ENCODE measurements around the gene TUBGCP3.

TUBGCP3 gene

DNA sequence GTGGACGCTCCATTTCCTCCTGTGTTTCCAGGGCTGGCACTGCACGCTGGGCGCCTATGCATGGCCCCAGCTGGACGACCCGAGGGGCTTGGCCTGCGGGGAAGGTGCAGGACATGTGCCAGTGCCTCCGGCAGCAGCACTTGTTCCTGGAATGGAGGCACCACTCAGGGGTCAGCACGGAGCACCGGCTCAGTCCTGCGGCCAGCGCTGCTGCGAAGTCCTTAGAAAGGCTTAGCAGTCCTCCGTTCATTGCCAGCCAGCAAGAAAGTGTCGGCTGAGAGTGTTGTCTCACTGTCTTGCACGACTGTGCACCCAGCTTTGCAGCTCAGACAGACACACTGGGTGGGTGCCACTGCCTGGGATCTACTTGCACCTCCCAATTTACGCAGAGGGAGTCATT, 36.1 kb upstream of the TUBGCP3 start:
- TF ChIP-seq, protein P1, sequence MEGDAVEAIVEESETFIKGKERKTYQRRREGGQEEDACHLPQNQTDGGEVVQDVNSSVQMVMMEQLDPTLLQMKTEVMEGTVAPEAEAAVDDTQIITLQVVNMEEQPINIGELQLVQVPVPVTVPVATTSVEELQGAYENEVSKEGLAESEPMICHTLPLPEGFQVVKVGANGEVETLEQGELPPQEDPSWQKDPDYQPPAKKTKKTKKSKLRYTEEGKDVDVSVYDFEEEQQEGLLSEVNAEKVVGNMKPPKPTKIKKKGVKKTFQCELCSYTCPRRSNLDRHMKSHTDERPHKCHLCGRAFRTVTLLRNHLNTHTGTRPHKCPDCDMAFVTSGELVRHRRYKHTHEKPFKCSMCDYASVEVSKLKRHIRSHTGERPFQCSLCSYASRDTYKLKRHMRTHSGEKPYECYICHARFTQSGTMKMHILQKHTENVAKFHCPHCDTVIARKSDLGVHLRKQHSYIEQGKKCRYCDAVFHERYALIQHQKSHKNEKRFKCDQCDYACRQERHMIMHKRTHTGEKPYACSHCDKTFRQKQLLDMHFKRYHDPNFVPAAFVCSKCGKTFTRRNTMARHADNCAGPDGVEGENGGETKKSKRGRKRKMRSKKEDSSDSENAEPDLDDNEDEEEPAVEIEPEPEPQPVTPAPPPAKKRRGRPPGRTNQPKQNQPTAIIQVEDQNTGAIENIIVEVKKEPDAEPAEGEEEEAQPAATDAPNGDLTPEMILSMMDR (IDR thresholded peaks at IDR 0.05; ENCODE audit: low read depth, low read length) = no peak
- no peak for DNase-seq (ENCODE audit: low read depth in 2 of 2)
- H3K4me3 ChIP-seq (replicated peaks in 1 of 2; ENCODE audit: low read depth in 2 of 2, low read length in 2 of 2) = no peak overlapping the region

DNA sequence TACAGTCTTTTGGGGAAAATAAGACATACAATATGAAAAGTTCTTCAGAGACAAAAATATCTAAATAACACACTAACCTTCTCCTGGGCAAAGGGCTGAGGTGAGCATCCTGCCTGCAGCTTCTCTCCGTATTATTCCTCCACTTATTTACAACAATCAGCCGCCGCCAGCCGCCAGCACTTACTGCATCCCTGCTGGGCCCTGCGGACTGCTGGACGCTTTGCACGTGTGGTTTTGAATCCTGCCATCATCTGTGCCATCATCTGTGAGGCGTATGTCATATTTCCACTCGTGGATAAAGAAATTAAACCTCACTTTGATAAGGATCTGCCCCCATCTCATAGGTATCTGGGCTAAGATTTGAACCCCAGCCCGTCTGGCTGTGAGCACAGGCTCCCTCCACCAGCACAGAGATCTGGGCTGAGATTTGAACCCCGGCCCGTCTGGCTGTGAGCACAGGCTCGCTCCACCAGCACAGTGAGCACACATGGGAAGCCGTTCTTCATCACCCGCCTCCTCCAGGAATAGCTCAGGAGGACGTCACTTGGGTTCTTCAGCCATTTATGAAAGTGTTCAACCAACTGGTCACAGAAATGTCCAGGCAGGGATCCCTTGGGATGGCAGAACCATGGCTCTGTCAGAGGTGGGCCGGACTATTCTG, 35.2 kb upstream of the TUBGCP3 start:
- H3K4me3 ChIP-seq (replicated peaks in 1 of 2; ENCODE audit: low read depth in 2 of 2, low read length in 2 of 2) = no peak overlapping the region
- DNase-seq (ENCODE audit: low read depth in 2 of 2) = no peak
- TF ChIP-seq, protein P1 (IDR thresholded peaks at IDR 0.05; ENCODE audit: low read depth, low read length) = no peak

DNA sequence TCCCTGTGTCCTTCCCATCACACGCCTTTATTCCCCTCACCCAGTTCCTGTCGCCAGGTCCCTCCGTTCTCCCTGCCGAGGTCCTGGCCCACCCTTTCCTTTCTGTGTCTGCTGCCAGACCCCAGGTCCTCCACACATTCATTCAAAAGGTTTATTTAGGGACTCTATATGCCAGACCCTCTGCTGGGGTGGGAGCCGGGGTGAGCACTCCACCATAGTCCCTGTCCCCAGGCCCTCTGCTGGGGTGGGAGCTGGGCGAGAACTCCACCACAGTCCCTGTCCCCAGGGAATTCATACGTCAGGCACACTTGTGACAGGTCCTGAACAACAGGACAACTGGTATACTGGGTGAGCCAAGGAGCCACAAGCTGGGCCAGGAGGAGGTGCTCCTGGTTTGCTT, 34.4 kb upstream of the TUBGCP3 start:
- H3K4me3 ChIP-seq (replicated peaks in 1 of 2; ENCODE audit: low read depth in 2 of 2, low read length in 2 of 2) = no peak overlapping the region
- TF ChIP-seq, protein P1 (IDR thresholded peaks at IDR 0.05; ENCODE audit: low read depth, low read length) = no peak

DNA sequence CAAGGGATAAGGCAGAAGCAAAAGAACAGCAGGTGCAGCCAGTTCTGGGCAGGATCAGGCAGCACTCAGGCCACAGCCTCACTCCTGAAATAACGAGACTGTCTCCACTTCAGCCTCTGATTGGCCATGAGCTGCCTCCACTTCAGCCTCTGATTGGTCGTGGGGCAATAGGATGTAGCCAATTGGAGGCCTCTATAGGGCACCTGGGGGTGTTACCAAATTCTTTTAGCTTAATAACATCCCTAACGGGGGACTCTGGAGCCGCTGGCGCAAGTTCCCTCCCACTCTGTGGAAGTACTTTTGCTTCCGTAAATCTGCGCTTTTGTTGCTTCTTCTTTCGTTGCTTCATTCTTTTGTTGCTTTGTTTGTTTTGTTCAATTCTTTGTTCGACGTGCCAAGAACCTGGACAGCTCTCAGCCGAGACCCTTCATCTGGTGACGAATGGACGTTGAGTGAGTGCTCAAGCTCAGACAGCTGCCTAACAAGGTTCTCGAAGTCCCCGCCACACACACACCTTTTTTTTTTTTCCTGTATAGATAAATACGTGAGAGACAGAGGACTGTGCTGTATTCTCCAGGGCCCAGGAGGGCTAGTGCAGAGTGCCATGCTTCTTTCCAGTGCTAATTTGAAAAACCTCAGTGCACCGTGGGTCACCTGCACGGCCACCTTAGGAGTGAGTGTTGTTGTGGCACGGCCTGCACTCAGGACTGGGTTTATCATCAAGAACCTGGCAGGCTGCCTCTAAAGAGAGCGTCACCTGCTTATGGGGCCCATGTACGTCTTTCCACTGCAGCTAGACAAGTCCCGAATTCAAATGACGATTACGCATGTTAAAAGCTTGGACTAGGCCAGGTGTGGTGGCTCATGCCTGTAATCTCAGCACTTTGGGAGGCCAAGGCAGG, 32.0 kb upstream of the TUBGCP3 start:
- DNase-seq (ENCODE audit: low read depth in 2 of 2) = peak; percentile 20 to 41
- TF ChIP-seq, protein P1 (IDR thresholded peaks at IDR 0.05; ENCODE audit: low read depth, low read length) = no peak
- H3K4me3 ChIP-seq (replicated peaks in 1 of 2; ENCODE audit: low read depth in 2 of 2, low read length in 2 of 2) = no peak overlapping the region

More for the DNA sequence above, 34.4 kb upstream of the TUBGCP3 start:
- no peak for DNase-seq (ENCODE audit: low read depth in 2 of 2)

DNA sequence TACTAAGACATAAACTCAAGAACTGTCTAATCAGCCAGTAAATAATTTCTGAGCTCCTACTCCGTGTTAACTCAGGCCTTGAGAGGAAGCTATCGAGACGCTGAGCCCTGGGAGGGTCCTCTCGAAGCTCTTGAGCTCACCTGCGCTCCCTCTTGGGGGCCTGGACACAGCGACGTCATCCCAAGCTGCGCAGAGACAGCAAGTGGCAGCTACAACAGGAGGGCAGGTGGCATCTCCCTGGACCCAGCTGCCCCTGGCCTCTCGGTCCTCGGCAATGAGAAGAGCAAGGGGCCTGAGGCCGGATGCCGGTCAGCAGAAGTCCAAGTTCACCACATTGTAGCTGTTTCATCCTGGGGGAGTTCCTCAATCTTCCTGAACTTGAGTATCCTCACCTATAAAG, 30.5 kb upstream of the TUBGCP3 start:
- H3K4me3 ChIP-seq (replicated peaks in 1 of 2; ENCODE audit: low read depth in 2 of 2, low read length in 2 of 2) = no peak overlapping the region
- DNase-seq (ENCODE audit: low read depth in 2 of 2) = no peak
- TF ChIP-seq, protein P1 (IDR thresholded peaks at IDR 0.05; ENCODE audit: low read depth, low read length) = no peak

DNA sequence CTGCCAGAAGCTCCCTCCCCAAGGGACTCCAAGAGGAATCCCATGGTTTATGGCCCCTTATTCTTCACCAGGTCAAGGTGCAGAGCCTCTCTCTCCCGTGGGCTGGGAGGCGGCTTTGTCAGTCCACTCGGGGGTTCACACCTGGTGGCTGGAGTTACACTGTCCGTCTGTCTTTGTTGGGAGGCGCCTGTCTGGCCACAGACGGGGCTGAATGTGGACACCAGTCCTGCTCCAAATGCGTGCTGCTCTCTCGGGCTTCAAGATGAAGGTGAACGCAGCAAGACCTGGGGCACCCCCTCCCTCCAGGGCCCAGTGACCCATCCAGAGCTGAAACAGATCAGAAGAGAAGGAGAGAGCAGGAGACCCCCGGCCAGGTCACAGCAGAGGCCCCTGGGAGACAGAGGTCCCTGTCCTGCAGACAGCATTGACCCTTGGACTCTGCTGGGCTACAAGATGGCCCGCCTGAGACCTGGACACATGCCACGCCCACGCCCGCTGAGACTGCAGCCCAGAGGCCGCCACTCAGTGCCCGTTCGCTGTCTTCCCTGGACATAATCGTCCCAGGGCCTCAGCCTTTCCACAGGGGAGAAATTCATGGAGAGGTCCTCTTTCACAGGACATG, 29.9 kb upstream of the TUBGCP3 start:
- TF ChIP-seq, protein P1 (IDR thresholded peaks at IDR 0.05; ENCODE audit: low read depth, low read length) = no peak
- no peak for DNase-seq (ENCODE audit: low read depth in 2 of 2)
- no peak overlapping the region for H3K4me3 ChIP-seq (replicated peaks in 1 of 2; ENCODE audit: low read depth in 2 of 2, low read length in 2 of 2)

Measured in cardiac fibroblast (primary cell).